ENCODE data around the gene LRWD1. TPM values are rescaled to one million over a fixed set of nuclear protein-coding genes. Genes with fewer than 3 reads are reported as not detected.
A peak's percentile ranks its signal among the peaks of the same experiment; 100 is the strongest.

LRWD1 gene
- total RNA-seq, 3 donors from 2014 or later = 12.7 to 17.6 (median 13.3) TPM

DNA sequence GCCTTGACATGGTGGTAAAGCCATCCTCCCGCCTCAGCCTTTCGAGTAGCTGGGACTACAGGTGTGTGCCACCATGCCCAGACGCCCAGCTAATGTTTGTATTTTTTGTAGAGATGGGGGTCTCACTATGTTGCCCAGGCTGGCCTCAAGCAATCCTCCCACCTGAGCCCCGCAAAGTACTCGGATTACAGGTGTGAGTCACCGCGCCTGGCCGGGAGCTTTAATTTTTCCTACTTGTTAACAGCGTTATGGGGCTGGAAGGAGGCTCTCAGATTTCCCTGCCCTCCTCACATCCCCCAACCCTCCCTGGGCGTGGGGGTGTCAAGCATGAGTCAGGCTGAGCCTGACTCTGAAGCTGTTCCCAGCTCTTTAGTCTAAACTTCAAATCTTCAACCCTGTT is 8.5 kb upstream of the LRWD1 start:
- DNase-seq (no peak), ATAC-seq (no peak)
- Histone ChIP-seq H3K9me3 (no peaks in the 10 kb centered on the region), H3K4me3 (no peak overlapping the region), H3K36me3 (ENCODE audit: low read depth) (peaks cover 4% of the 10 kb centered on the region), H3K4me1 (ENCODE audit: low read depth) (no peaks in the 10 kb centered on the region)
- TF ChIP-seq, protein P1, sequence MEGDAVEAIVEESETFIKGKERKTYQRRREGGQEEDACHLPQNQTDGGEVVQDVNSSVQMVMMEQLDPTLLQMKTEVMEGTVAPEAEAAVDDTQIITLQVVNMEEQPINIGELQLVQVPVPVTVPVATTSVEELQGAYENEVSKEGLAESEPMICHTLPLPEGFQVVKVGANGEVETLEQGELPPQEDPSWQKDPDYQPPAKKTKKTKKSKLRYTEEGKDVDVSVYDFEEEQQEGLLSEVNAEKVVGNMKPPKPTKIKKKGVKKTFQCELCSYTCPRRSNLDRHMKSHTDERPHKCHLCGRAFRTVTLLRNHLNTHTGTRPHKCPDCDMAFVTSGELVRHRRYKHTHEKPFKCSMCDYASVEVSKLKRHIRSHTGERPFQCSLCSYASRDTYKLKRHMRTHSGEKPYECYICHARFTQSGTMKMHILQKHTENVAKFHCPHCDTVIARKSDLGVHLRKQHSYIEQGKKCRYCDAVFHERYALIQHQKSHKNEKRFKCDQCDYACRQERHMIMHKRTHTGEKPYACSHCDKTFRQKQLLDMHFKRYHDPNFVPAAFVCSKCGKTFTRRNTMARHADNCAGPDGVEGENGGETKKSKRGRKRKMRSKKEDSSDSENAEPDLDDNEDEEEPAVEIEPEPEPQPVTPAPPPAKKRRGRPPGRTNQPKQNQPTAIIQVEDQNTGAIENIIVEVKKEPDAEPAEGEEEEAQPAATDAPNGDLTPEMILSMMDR (IDR thresholded peaks at IDR 0.05) = no peak
- intact Hi-C loops (cut with DNase I, micrococcal nuclease) = no loop called here

DNA sequence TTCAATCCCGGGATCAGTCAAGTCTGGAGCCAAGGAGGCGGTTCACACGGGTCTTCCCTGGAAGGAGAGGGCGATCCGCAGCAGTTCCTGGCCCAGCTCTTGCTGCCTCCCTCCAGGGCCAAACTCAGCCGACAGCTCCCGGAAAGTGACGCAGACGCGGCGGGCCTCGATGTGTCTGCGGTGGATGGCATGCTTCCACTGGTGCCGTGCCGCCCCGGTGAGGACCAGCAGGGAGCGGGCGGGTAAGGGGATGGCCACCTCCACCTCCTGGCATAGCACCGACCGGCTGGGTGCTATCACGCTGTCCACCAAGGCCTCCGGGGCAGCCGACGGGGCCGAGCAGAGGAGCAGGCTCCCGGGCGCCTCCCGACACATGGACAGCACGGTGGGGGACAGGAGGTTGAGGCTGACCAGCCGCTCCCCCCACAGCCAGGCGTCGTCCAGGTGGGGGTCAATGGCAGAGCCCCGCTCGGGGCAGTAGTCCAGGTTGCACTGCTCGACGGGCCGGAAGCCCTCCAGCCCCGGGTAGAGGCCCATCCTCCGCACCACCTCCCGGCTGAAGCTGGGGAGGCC is 7.3 kb upstream of the LRWD1 start:
- intact Hi-C loops (cut with DNase I, micrococcal nuclease) = no loop called here
- no peak for ATAC-seq
- TF ChIP-seq, protein P1 (IDR thresholded peaks at IDR 0.05) = no peak
- H3K4me1 ChIP-seq (ENCODE audit: low read depth) = no peaks in the 10 kb centered on the region
- no peak for DNase-seq
- peaks cover 4% of the 10 kb centered on the region for H3K36me3 ChIP-seq (ENCODE audit: low read depth)
- H3K4me3 ChIP-seq = no peak overlapping the region
- H3K9me3 ChIP-seq = no peaks in the 10 kb centered on the region

DNA sequence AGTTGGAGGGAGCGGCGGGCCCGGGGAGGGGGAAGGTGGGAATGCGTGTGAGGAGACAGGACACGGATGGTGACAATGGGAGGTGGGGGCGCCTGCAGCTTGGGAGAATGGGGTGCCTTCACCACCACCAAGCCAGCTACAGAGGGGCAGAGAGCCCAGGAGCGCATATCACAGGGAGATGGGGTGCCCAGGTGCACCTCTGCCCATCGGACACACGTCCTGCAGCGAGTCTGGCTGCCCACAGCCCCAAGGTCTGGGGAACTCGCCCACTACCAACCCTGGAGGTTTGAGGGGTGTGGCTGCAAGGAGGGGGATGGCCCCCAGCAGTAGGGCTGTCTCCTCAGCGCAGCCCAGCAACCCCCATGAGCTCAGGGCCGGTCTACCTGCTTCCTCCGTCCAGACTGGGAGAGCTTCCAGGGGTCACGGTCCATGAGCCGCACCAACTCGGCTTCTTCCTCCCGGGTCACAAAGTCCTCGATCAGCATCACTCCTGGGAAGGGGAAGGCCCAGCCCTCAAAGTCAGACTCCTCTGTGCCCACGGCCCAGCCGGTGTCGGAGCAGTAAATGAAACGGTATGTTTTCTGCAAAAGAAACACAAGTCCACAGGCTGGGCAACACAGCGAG is 5.5 kb upstream of the LRWD1 start:
- H3K36me3 ChIP-seq (ENCODE audit: low read depth) = peaks cover 4% of the 10 kb centered on the region
- TF ChIP-seq, protein P1 (IDR thresholded peaks at IDR 0.05) = no peak
- H3K4me3 ChIP-seq = no peak overlapping the region
- no peak for DNase-seq
- ATAC-seq = no peak
- intact Hi-C loops (cut with DNase I, micrococcal nuclease) = no loop called here
- H3K4me1 ChIP-seq (ENCODE audit: low read depth) = peaks cover 9% of the 10 kb centered on the region
- H3K9me3 ChIP-seq = no peaks in the 10 kb centered on the region

DNA sequence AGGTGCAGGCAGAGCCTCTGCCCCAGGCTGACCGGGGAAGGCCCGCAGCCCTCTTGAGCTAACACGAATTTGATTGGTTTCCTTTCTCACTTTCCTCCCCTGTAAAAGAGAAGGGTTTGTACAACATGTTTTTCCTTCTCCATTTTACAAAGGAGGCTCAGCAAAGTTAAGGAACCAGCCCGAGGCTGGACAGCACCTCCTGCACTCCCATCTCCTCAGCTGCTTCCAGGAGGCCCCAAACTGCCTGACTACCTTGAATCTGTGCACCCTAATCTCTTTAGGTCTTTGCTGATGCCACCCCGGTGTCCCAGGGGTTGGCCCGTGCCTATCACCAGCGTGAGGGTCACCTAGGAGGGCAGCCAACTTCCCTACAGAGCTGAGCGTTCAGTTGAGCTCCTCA is 4.3 kb upstream of the LRWD1 start:
- no peak for DNase-seq
- Histone ChIP-seq H3K4me3 (no peak overlapping the region), H3K36me3 (ENCODE audit: low read depth) (peaks cover 4% of the 10 kb centered on the region), H3K4me1 (ENCODE audit: low read depth) (peaks cover 9% of the 10 kb centered on the region), H3K9me3 (no peaks in the 10 kb centered on the region)
- intact Hi-C loops (cut with DNase I, micrococcal nuclease) = no loop called here
- TF ChIP-seq, protein P1 (IDR thresholded peaks at IDR 0.05) = no peak
- ATAC-seq = no peak

DNA sequence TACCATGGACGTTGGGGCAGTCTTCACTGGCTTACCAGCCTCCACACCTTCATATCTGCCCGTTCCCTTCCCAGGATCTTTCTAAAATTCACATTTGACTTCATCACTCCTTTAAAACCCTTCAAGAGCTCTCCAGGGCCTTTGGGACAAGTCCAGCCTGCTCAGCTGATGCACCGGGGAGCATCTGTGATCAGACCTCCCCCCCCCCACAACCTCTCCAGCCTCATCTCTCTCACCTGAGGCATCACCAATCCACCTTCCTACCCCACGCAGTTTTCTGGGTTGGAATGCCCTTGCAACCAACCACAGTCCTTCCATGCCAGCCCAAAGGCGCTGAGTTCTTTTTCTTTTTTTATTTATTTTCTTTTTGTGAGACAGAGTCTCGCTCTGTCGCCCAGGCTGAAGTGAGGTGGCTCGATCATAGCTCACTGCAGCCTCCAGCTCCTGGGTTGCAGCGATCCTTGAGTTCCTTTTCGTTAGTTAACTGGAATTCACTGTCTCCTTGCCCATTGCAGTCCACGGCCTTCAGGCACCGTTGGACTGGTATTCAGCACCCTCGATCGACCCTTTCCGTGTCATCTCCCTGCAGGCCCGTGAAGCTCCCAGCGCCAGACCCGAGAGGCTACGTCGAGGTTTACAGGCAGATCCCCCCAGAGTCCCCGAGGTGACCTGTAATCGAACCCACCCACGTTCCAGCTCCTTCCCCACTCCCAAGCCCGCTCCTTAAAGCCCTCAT is 775 bp upstream of the LRWD1 start:
- peak; percentile 24 for ATAC-seq
- Histone ChIP-seq H3K4me3 (peak overlapping the region; percentile 74), H3K4me1 (ENCODE audit: low read depth) (peaks cover 9% of the 10 kb centered on the region), H3K9me3 (no peaks in the 10 kb centered on the region), H3K36me3 (ENCODE audit: low read depth) (no peaks in the 10 kb centered on the region)
- TF ChIP-seq, protein P1 (IDR thresholded peaks at IDR 0.05) = no peak
- no peak for DNase-seq
- intact Hi-C loops (cut with DNase I, micrococcal nuclease) = no loop called here
